Activated naive CD4-positive, alpha-beta T cell treated with anti-CD3 and anti-CD28 coated beads, Interleukin-2, amount 50 U/mL, for 24 hours (primary cell): ENCODE results near the gene CLNS1A.
"Not testable (repeated sequence)": the region's sequence is repeated elsewhere in the genome, so short reads cannot be mapped to it uniquely, and the experiment has no call there.

Source experiments
- H3K27ac Mint-ChIP-seq: one replicate; pipeline ENCODE4 v1.8.0; 2021; ENCODE audit warnings: mild to moderate bottlenecking, mixed read lengths
- H3K27me3 Mint-ChIP-seq: one replicate; pipeline ENCODE4 v1.8.0; 2021; ENCODE audit warnings: mixed read lengths
- H3K36me3 Mint-ChIP-seq: one replicate; pipeline ENCODE4 v1.8.0; 2021; ENCODE audit warnings: mixed read lengths
- H3K4me1 Mint-ChIP-seq: one replicate; pipeline ENCODE4 v1.8.0; 2021; ENCODE audit warnings: mixed read lengths
- H3K4me3 Mint-ChIP-seq: one replicate; pipeline ENCODE4 v1.8.0; 2021; ENCODE audit warnings: mild to moderate bottlenecking, mixed read lengths
- H3K9me3 Mint-ChIP-seq: one replicate; pipeline ENCODE4 v1.8.0; 2021; ENCODE audit warnings: mixed read lengths

Gene CLNS1A

DNA sequence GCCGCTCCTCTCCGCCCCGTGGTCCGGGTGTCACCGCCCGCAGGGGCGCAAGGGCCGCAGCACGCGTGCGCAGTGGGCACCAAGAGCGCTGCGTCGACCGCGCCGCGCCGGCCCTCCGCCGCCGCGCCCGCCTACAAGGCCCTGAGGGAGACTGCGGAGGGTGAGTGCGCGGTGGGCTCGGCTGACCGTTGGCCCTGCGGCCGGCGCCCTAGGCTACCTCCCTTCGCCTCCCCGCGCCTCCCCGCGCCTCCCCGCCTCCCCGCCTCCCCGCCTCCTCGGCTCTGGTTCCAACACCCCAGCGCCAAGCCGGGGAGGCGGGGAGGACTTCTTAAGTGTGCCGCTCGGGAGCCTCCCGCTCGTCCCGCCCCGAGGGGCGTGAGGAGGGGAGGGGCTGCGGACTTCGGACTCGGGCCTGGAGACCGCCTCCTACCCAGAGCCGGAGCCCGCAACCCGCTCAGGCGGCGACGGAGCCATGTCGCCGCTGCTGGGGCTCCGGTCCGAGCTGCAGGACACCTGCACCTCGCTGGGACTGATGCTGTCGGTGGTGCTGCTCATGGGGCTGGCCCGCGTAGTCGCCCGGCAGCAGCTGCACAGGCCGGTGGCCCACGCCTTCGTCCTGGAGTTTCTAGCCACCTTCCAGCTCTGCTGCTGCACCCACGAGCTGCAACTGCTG is 47.9 kb downstream of the CLNS1A start, which contains the start of gene AQP11:
Gene AQP11, plus strand, starts transcription at position 433 of the 673 bp plus-strand sequence. Its CDS starts 40 bp downstream, at position 473.
- peak within 1 kb of the TSS; percentile 89 for H3K4me3 Mint-ChIP-seq
- peaks cover 4% of the 10 kb centered on the region for H3K27me3 Mint-ChIP-seq
- H3K9me3 Mint-ChIP-seq, result no peaks in the 10 kb centered on the region
- peak within 1 kb of the TSS; percentile 41 for H3K27ac Mint-ChIP-seq
- no peaks in the 10 kb centered on the region for H3K36me3 Mint-ChIP-seq
- peaks cover 16% of the 10 kb centered on the region for H3K4me1 Mint-ChIP-seq

DNA sequence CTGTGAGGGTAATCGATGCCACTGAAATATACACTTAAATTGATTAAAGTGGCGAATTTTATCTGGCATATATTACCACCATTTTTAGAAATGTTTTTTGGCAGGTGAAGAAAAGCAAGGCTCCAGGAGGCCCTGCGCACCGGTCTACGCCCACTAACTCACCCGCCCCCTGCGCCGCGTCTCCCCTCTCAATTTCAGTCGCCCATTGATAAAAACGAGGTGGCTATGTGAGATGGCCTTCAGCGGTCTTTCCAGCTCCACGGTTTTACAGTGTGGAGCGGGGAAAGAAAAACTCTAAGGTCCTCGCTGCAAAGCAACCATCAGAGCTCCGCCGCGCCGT is 48.4 kb downstream of the CLNS1A start:
- H3K36me3 Mint-ChIP-seq, result no peaks in the 10 kb centered on the region
- peak overlapping the region; percentile 89 for H3K4me3 Mint-ChIP-seq
- H3K27me3 Mint-ChIP-seq, result peaks cover 5% of the 10 kb centered on the region
- H3K9me3 Mint-ChIP-seq, result no peaks in the 10 kb centered on the region
- H3K4me1 Mint-ChIP-seq, result peaks cover 16% of the 10 kb centered on the region
- no peak overlapping the region for H3K27ac Mint-ChIP-seq

DNA sequence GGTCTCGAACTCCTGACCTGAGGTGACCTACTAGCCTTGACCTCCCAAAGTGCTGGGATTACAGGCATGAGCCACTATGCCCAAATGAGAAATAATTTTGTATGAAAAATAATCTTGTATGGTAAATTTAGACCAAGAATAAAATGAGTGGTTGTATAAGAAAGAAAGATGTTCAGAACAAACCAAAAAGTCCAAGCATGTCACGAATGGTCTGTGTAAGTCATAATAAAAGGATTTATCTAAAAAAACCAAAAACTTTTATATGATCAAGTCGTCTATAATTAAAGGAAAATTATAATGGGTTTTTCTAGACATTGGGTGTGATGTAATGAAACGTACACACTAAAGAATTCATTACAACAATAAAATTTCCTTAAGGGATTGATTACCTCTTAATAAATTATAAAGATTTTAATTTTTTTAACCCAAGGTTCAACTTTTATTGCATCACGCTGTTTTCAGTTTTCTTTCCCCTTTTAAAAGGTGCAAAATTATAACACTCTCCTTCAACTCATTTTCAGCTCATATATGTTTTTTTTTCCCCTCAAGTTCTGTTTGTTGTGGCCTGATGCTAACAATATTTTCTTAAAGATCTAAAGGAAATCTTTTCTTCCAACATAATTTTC is 56.8 kb downstream of the CLNS1A start:
- H3K36me3 Mint-ChIP-seq, result peaks cover 1% of the 10 kb centered on the region
- no peaks in the 10 kb centered on the region for H3K9me3 Mint-ChIP-seq
- H3K27me3 Mint-ChIP-seq, result peaks cover 3% of the 10 kb centered on the region
- no peak overlapping the region for H3K4me3 Mint-ChIP-seq
- H3K27ac Mint-ChIP-seq, result no peak overlapping the region
- no peaks in the 10 kb centered on the region for H3K4me1 Mint-ChIP-seq

DNA sequence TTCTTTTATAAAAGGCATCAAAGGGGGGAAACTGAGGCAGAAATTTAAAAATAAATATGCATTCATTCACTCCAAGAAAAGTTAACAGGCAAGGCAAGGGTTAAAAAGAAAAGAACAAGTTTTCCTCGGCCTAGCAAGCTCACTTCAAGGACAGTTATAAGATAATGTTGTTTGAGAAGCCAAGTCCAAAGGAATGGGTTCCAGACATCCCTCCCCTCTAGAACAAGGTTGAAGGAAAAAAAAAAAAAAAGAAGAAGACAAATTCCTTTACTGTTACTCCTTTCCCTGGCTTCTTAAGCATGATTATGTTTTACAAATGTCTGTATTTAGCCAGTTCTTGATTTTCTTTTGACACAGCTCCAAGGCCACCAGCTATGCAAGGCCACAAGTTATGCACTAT is 62.2 kb downstream of the CLNS1A start:
- H3K36me3 Mint-ChIP-seq, H3K27me3 Mint-ChIP-seq, H3K27ac Mint-ChIP-seq, H3K4me1 Mint-ChIP-seq, H3K9me3 Mint-ChIP-seq, H3K4me3 Mint-ChIP-seq: not testable (repeated sequence)

DNA sequence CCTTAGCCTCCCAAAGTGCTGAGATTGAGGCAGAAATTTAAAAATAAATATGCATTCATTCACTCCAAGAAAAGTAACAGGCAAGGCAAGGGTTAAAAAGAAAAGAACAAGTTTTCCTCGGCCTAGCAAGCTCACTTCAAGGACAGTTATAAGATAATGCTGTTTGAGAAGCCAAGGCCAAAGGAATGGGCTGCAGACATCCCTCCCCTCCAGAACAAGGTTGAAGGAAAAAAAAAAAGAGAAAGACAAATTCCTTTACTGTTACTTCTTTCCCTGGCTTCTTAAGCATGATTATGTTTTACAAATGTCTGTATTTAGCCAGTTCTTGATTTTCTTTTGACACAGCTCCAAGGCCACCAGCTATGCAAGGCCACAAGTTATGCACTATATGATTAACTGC is 66.7 kb downstream of the CLNS1A start:
- not testable (repeated sequence) for H3K9me3 Mint-ChIP-seq, H3K27ac Mint-ChIP-seq, H3K4me3 Mint-ChIP-seq, H3K36me3 Mint-ChIP-seq, H3K4me1 Mint-ChIP-seq
- peaks cover 12% of the 10 kb centered on the region for H3K27me3 Mint-ChIP-seq

DNA sequence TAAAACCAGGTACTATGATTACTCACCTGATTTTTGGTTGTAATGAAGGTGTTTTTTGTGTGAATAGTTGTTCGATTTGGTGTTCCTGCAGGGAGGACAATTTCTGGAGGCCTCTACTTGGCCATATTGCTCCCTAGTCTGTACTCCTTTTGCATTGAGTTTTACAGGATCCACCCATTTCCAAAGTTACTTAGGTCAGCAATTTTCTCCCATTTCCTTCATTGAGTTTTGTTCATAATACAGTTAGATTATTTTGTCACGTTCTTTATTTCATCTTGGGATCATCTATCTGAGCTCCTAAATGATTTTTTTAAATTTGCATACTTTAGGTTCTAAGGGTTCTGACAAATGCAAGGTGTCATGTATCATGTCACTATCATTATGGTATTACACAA is 67.9 kb downstream of the CLNS1A start:
- H3K27me3 Mint-ChIP-seq, result peaks cover 17% of the 10 kb centered on the region
- H3K27ac Mint-ChIP-seq, result no peak overlapping the region
- H3K4me1 Mint-ChIP-seq, result no peaks in the 10 kb centered on the region
- H3K9me3 Mint-ChIP-seq, result peaks cover 13% of the 10 kb centered on the region
- no peak overlapping the region for H3K4me3 Mint-ChIP-seq
- peaks cover 5% of the 10 kb centered on the region for H3K36me3 Mint-ChIP-seq

DNA sequence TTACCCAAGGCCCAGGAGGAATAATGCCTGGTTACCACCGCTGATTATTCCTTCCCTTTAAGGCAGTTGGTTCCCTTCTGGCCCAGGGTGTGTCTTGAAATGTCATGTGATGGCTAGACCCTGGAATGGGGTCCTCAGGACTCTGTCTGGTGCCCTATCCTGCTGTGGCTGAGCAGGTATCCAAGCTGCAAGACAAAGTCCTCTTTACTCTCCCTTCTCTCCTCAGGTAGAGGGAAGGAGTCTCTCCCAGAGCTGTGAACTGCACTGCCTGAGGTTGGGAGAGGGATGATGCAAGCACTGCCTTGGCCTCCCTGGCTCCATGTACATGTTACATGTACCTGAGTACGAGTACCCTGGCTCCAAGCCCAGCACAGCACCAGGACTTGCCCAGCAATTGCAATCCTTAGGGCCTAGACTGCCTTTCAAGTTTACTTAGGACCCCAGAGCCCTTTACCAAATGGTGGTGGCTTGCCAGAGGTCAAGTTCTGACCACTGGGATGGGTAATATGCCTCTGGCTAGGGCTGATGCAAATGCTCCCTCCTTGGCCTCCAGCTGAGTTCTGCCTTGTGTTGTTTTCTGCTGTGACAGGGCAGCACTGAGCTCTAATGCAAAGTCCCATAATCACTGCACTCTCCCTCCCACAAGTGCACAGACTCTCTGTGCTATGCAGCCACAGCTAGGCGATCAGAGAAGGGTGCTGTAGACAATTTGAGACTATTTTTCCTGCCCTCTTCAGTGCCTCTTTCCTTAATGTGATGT is 68.5 kb downstream of the CLNS1A start:
- H3K27me3 Mint-ChIP-seq, result peaks cover 17% of the 10 kb centered on the region
- no peaks in the 10 kb centered on the region for H3K4me1 Mint-ChIP-seq
- peaks cover 16% of the 10 kb centered on the region for H3K9me3 Mint-ChIP-seq
- H3K27ac Mint-ChIP-seq, result no peak overlapping the region
- peaks cover 5% of the 10 kb centered on the region for H3K36me3 Mint-ChIP-seq
- no peak overlapping the region for H3K4me3 Mint-ChIP-seq

DNA sequence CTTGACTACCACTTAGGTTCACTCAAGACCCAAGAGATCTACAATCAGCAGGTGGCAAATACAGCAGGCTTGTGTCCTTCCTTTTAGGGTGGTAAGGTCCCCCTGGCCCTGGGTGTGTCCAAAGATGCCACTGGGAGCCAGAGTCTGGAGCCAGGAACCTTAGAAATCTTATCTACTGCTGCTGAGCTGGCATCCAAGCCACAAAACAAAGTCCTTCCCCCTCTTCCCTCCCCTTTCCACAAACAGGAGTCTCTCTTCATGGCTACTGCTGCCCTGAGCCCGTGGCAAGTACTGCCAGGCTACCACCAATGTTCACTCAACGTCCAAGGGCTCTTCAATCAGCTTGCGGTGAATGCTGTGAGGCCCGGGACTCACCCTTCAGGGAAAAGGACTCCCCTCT is 69.3 kb downstream of the CLNS1A start:
- no peak overlapping the region for H3K27ac Mint-ChIP-seq
- no peak overlapping the region for H3K4me3 Mint-ChIP-seq
- peaks cover 18% of the 10 kb centered on the region for H3K9me3 Mint-ChIP-seq
- H3K27me3 Mint-ChIP-seq, result peaks cover 19% of the 10 kb centered on the region
- H3K4me1 Mint-ChIP-seq, result no peaks in the 10 kb centered on the region
- peaks cover 5% of the 10 kb centered on the region for H3K36me3 Mint-ChIP-seq
